ENCODE results near the gene LPAR6. TPM values are rescaled to one million over a fixed set of nuclear protein-coding genes. Genes with fewer than 3 reads are reported as not detected.

LPAR6 gene
- total RNA-seq, 2 experiments from 2014 or later, result 3.2 to 4.1 TPM

Other genes with a start within 250 kb of the LPAR6 start
- gene ITM2B, start 179.9 kb downstream of the LPAR6 start, total RNA-seq, result 10 to 100 TPM; 90.7 to 95.9 TPM
- gene RB1, start 109.4 kb downstream of the LPAR6 start, total RNA-seq, result 10 to 100 TPM; 33.0 to 33.7 TPM
- 1 to 10 TPM; 1.9 to 2.4 TPM for gene RCBTB2, start 120.0 kb upstream of the LPAR6 start, total RNA-seq
- 1 to 10 TPM; 2.1 to 2.8 TPM for gene CYSLTR2, start 240.8 kb upstream of the LPAR6 start, total RNA-seq

All from activated naive CD8-positive, alpha-beta T cell treated with anti-CD3 and anti-CD28 coated beads for 36 hours (primary cell).